Erythroblast (primary cell): Measurements from ENCODE around the gene DPF3.

Source experiments
- GATA1 ChIP-seq: IDR thresholded peaks from 2 replicates; pipeline ENCODE4 v1.6.1; 2011; ENCODE audit warnings: low read depth, mild to moderate bottlenecking, control low read depth, low read length, moderate library complexity
- POLR2A ChIP-seq: IDR thresholded peaks from 2 replicates; pipeline ENCODE4 v1.6.1; 2011; ENCODE audit warnings: mild to moderate bottlenecking, low read length

DNA sequence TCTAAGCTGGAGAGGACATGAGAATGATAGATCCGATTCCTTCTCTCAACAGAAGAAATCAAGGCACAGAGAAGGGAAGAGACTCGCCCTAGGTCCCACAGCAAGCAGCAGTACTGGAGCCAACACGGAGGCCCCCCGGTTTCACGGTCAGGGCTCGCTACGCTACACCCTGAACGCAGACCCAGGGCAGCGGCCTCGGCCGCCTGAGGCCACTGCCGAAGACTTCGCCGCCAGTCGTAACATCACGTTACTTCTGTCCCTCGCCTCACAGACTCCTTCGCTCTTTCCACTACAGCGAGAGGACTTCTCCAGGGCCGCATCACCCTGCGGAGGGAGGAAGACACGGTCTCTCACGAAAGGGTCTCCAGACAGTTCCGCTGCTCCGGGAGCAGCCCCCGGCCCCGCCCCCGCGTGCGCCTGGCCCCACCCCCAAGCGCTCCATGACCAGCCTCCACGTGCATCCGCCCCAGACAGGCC lies 32.0 kb upstream of the DPF3 start:
- no peak for TF ChIP-seq POLR2A
- TF ChIP-seq GATA1, result no peak
